OCI-LY1 (cell line): ENCODE measurements around the gene SLC12A5.

Experiments
- H2AFZ ChIP-seq: fragments of 200-600 bp; sonication (generic), shearing (Covaris generic); 2 replicates; pipeline ENCODE4 v1.6.0; 2014; ENCODE audit warnings: antibody characterized with exemption, mild to moderate bottlenecking, low read length
- H3F3A ChIP-seq: fragments of 200-600 bp; sonication (generic), shearing (Covaris generic); 2 replicates; pipeline ENCODE4 v1.6.0; 2014; ENCODE audit warnings: mild to moderate bottlenecking, antibody characterized with exemption, low read length, moderate library complexity; ENCODE audit not compliant: insufficient read depth
- H3K27ac ChIP-seq: fragments of 200-600 bp; sonication (generic); 2 replicates; pipeline ENCODE4 v1.5.1; 2014; ENCODE audit warnings: low read length, mixed run types, mild to moderate bottlenecking, low read depth; ENCODE audit not compliant: poor library complexity, severe bottlenecking
- H3K27me3 ChIP-seq: fragments of 200-600 bp; sonication (generic); 2 replicates; pipeline ENCODE4 v1.6.0; 2014; ENCODE audit warnings: antibody characterized with exemption, mild to moderate bottlenecking, low read length, moderate library complexity; ENCODE audit not compliant: insufficient read depth
- H3K36me3 ChIP-seq: fragments of 200-600 bp; sonication (generic); 2 replicates; pipeline ENCODE4 v1.6.1; 2014; ENCODE audit warnings: mild to moderate bottlenecking, antibody characterized with exemption, low read length, moderate library complexity, mixed read lengths; ENCODE audit not compliant: insufficient read depth
- H3K4me1 ChIP-seq: fragments of 200-600 bp; sonication (generic); 2 replicates; pipeline ENCODE4 v1.5.1; 2014; ENCODE audit warnings: mild to moderate bottlenecking, low read length, moderate library complexity; ENCODE audit not compliant: insufficient read depth, severe bottlenecking
- H3K4me2 ChIP-seq: fragments of 200-600 bp; sonication (generic), shearing (Covaris generic); 2 replicates; pipeline ENCODE4 v1.6.1; 2014; ENCODE audit warnings: low read length
- H3K4me3 ChIP-seq: fragments of 200-600 bp; sonication (generic); 2 replicates; pipeline ENCODE4 v1.5.1; 2014; ENCODE audit warnings: low read length, low read depth, mild to moderate bottlenecking, mixed read lengths; ENCODE audit not compliant: poor library complexity, severe bottlenecking
- H3K79me2 ChIP-seq: fragments of 200-600 bp; shearing (Covaris generic); 2 replicates; pipeline ENCODE4 v1.6.1; 2016; ENCODE audit warnings: mixed run types, low read length, mixed read lengths; ENCODE audit not compliant: insufficient read depth
- H3K9ac ChIP-seq: fragments of 200-600 bp; sonication (generic), shearing (Covaris generic); 2 replicates; pipeline ENCODE4 v1.6.1; 2014; ENCODE audit warnings: mild to moderate bottlenecking, low read length, mixed read lengths
- H3K9me2 ChIP-seq: fragments of 200-600 bp; sonication (generic), shearing (Covaris generic); 2 replicates; pipeline ENCODE4 v1.6.1; 2014; ENCODE audit warnings: low read depth, mild to moderate bottlenecking, low read length, mixed read lengths
- H3K9me3 ChIP-seq: fragments of 200-600 bp; shearing (Covaris generic); 2 replicates; pipeline ENCODE4 v1.6.1; 2014; ENCODE audit warnings: low read length, mixed read lengths
- H4K20me1 ChIP-seq: fragments of 200-600 bp; sonication (generic), shearing (Covaris generic); 2 replicates; pipeline ENCODE4 v1.6.0; 2016; ENCODE audit warnings: mild to moderate bottlenecking, low read length; ENCODE audit not compliant: insufficient read depth
- EZH2 ChIP-seq: fragments of 200-600 bp; sonication (generic), shearing (Covaris generic); IDR thresholded peaks from 2 replicates; pipeline ENCODE4 v1.8.0; 2017; ENCODE audit warnings: borderline replicate concordance, mixed run types, mild to moderate bottlenecking, antibody characterized with exemption, low read length, moderate library complexity, mixed read lengths
- TF ChIP-seq, protein P1 (sequence below): fragments of 200-600 bp; sonication (generic), shearing (Covaris generic); IDR thresholded peaks from 2 replicates; pipeline ENCODE4 v1.5.1; 2017; ENCODE audit warnings: mild to moderate bottlenecking, antibody characterized with exemption, low read length, moderate library complexity, mixed read lengths

Gene SLC12A5

GRCh38 chr20:46023148-46023484 is 5.9 kb upstream of the SLC12A5 start:
- no peaks in the 10 kb centered on the region for H3K9me3 ChIP-seq
- H3F3A ChIP-seq = no peaks in the 10 kb centered on the region
- H3K4me1 ChIP-seq = peaks cover 9% of the 10 kb centered on the region
- no peaks in the 10 kb centered on the region for H3K79me2 ChIP-seq
- H3K9ac ChIP-seq = no peak overlapping the region
- H3K4me3 ChIP-seq = no peak overlapping the region
- TF ChIP-seq, protein P1, sequence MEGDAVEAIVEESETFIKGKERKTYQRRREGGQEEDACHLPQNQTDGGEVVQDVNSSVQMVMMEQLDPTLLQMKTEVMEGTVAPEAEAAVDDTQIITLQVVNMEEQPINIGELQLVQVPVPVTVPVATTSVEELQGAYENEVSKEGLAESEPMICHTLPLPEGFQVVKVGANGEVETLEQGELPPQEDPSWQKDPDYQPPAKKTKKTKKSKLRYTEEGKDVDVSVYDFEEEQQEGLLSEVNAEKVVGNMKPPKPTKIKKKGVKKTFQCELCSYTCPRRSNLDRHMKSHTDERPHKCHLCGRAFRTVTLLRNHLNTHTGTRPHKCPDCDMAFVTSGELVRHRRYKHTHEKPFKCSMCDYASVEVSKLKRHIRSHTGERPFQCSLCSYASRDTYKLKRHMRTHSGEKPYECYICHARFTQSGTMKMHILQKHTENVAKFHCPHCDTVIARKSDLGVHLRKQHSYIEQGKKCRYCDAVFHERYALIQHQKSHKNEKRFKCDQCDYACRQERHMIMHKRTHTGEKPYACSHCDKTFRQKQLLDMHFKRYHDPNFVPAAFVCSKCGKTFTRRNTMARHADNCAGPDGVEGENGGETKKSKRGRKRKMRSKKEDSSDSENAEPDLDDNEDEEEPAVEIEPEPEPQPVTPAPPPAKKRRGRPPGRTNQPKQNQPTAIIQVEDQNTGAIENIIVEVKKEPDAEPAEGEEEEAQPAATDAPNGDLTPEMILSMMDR = no peak
- TF ChIP-seq EZH2 = no peak
- no peak overlapping the region for H3K4me2 ChIP-seq
- H3K27ac ChIP-seq = no peak overlapping the region
- peaks cover 4% of the 10 kb centered on the region; the same call in 1 of the 2 replicates for H3K27me3 ChIP-seq
- no peak overlapping the region for H2AFZ ChIP-seq
- H3K9me2 ChIP-seq = no peaks in the 10 kb centered on the region
- no peaks in the 10 kb centered on the region for H3K36me3 ChIP-seq
- H4K20me1 ChIP-seq = no peaks in the 10 kb centered on the region

GRCh38 chr20:46023999-46024398 is 5.0 kb upstream of the SLC12A5 start:
- H3F3A ChIP-seq = no peaks in the 10 kb centered on the region
- H3K4me3 ChIP-seq = no peak overlapping the region
- H4K20me1 ChIP-seq = no peaks in the 10 kb centered on the region
- H3K27ac ChIP-seq = no peak overlapping the region
- no peaks in the 10 kb centered on the region for H3K9me2 ChIP-seq
- no peaks in the 10 kb centered on the region for H3K36me3 ChIP-seq
- no peak overlapping the region for H3K9ac ChIP-seq
- peaks cover 9% of the 10 kb centered on the region for H3K4me1 ChIP-seq
- H2AFZ ChIP-seq = no peak overlapping the region
- no peaks in the 10 kb centered on the region for H3K9me3 ChIP-seq
- TF ChIP-seq, protein P1 = no peak
- no peak for TF ChIP-seq EZH2
- no peaks in the 10 kb centered on the region for H3K79me2 ChIP-seq
- H3K4me2 ChIP-seq = no peak overlapping the region
- H3K27me3 ChIP-seq = peaks cover 3% of the 10 kb centered on the region; the same call in 1 of the 2 replicates

- Histone ChIP-seq H3K9me3 (no peaks in the 10 kb centered on the region), H3K4me3 (no peak overlapping the region), H3K27ac (no peak overlapping the region), H2AFZ (no peak overlapping the region), H3K79me2 (no peaks in the 10 kb centered on the region), H3K27me3 (no peaks in the 10 kb centered on the region), H3K36me3 (no peaks in the 10 kb centered on the region), H3K9ac (no peak overlapping the region), H3K9me2 (no peaks in the 10 kb centered on the region), H3F3A (no peaks in the 10 kb centered on the region), H4K20me1 (no peaks in the 10 kb centered on the region), H3K4me1 (peaks cover 9% of the 10 kb centered on the region), H3K4me2 (no peak overlapping the region)
- no peak for TF ChIP-seq EZH2
- TF ChIP-seq, protein P1 = no peak
Observed at GRCh38 chr20:46025376-46025783, 3.6 kb upstream of the SLC12A5 start.
